Lower leg skin (tissue), 3 donors: ENCODE measurements around the gene CGB5.
"Not testable (repeated sequence)": the region's sequence is repeated elsewhere in the genome, so short reads cannot be mapped to it uniquely, and the experiment has no call there.

Experiments used
- CTCF ChIP-seq, 3 donors: fragments of 450-650 bp; IDR thresholded peaks; one replicate each; pipeline ENCODE4 v1.5.1; 2016; ENCODE audit warnings: antibody characterized with exemption in 3 of 3, mild to moderate bottlenecking in 3 of 3, moderate library complexity in 2 of 3
- POLR2A ChIP-seq, 2 donors: fragments of 450-650 bp; IDR thresholded peaks; one replicate each; pipeline ENCODE4 v1.6.1; 2016 to 2017; ENCODE audit warnings: antibody characterized with exemption in 2 of 2, mild to moderate bottlenecking in 1 of 2, moderate library complexity in 1 of 2

GRCh38 chr19:49049011-49049410 lies 5.4 kb downstream of the CGB5 start, which contains the start of gene CGB8:
- TF ChIP-seq POLR2A, CTCF (IDR thresholded peaks at IDR 0.05): not testable (repeated sequence)
